C4-2B (cell line): Measurements from ENCODE around the gene SYT10.

Source experiments
- CTCF ChIP-seq: fragments of 450-650 bp; conservative IDR thresholded peaks from 2 replicates; pipeline ENCODE4 v1.5.1; 2017; ENCODE audit warnings: mild to moderate bottlenecking
- ZFX ChIP-seq: fragments of 450-650 bp; IDR thresholded peaks from 2 replicates; pipeline ENCODE4 v1.6.1; 2017

- TF ChIP-seq CTCF = no peak
- no peak for TF ChIP-seq ZFX
Measured at GRCh38 chr12:33484161-33484560, 44.5 kb upstream of the SYT10 start.
